PC-9 (cell line): ENCODE measurements around the gene RPTOR. TPM values are rescaled to one million over a fixed set of nuclear protein-coding genes. Genes with fewer than 3 reads are reported as not detected.
A peak's percentile ranks its signal among the peaks of the same experiment; 100 is the strongest.

Experiments
- BruUV-seq: library from RNA; stranded (reverse); fragments of 400-500 nt; replicated peaks from 2 replicates; lab custom pipeline; 2021; lab: Mats Ljungman, UMichigan
- CTCF ChIA-PET: fragments of 300-600 bp; sonication (Branson Sonifier 250); formaldehyde crosslinking; loops from one replicate; lab custom pipeline; 2022; ENCODE audit warnings: antibody characterized with exemption; lab: Charles Lee
- POLR2A ChIA-PET: fragments of 300-600 bp; sonication (Branson Sonifier 250); formaldehyde crosslinking; loops from one replicate; lab custom pipeline; 2022; ENCODE audit warnings: antibody characterized with exemption; ENCODE audit not compliant: unreplicated experiment; lab: Charles Lee
- DNase-seq, 2 experiments: peaks; one replicate each; pipeline versions ENCODE4 v3.0.0 to v3.0.0-alpha.2; 2015 to 2022; ENCODE audit warnings: mixed read lengths in 1 of 2
- H2AFZ ChIP-seq: fragments of 200-600 bp; sonication (generic); 2 replicates; pipeline ENCODE4 v1.8.1; 2017; ENCODE audit warnings: antibody characterized with exemption
- H3F3A ChIP-seq: fragments of 200-600 bp; sonication (generic); 2 replicates; pipeline ENCODE4 v1.8.1; 2017; ENCODE audit warnings: antibody characterized with exemption, mild to moderate bottlenecking, low read depth; ENCODE audit not compliant: insufficient read depth
- H3K27ac ChIP-seq: fragments of 200-600 bp; sonication (generic); 2 replicates; pipeline ENCODE4 v1.6.1; 2016; ENCODE audit warnings: mixed run types
- H3K27me3 ChIP-seq: fragments of 200-600 bp; sonication (generic); 2 replicates; pipeline ENCODE4 v1.6.1; 2016; ENCODE audit warnings: low read depth, mixed run types; ENCODE audit not compliant: insufficient read depth
- H3K36me3 ChIP-seq: fragments of 200-600 bp; sonication (generic); 2 replicates; pipeline ENCODE4 v1.6.1; 2016; ENCODE audit warnings: low read depth, mixed run types
- H3K4me1 ChIP-seq: fragments of 200-600 bp; sonication (generic); replicated peaks from 2 replicates; pipeline ENCODE4 v1.6.1; 2016; ENCODE audit warnings: mixed run types; ENCODE audit not compliant: insufficient read depth
- H3K4me2 ChIP-seq: fragments of 200-600 bp; sonication (generic); 2 replicates; pipeline ENCODE4 v1.6.1; 2017; ENCODE audit warnings: mixed run types
- H3K4me3 ChIP-seq: fragments of 200-600 bp; sonication (generic); 2 replicates; pipeline ENCODE4 v1.6.1; 2016; ENCODE audit warnings: mixed run types
- H3K79me2 ChIP-seq: fragments of 200-600 bp; sonication (generic); 2 replicates; pipeline ENCODE4 v1.6.1; 2017; ENCODE audit warnings: low read depth, mixed run types
- H3K9me2 ChIP-seq: fragments of 200-600 bp; sonication (generic); 2 replicates; pipeline ENCODE4 v1.8.1; 2017; ENCODE audit warnings: mild to moderate bottlenecking; ENCODE audit not compliant: insufficient read depth
- H3K9me3 ChIP-seq: fragments of 200-600 bp; sonication (generic); 2 replicates; pipeline ENCODE4 v1.8.1; 2016; ENCODE audit warnings: low read depth; ENCODE audit not compliant: insufficient read depth
- H4K20me1 ChIP-seq: fragments of 200-600 bp; sonication (generic); 2 replicates; pipeline ENCODE4 v1.8.1; 2017; ENCODE audit not compliant: insufficient read depth
- CTCF ChIP-seq: fragments of 200-600 bp; sonication (generic); conservative IDR thresholded peaks from 2 replicates; pipeline ENCODE4 v1.6.1; 2017; ENCODE audit warnings: mixed run types, antibody characterized with exemption, mild to moderate bottlenecking, moderate library complexity
- EZH2 ChIP-seq: fragments of 200-600 bp; sonication (generic); IDR thresholded peaks from 2 replicates; pipeline ENCODE4 v1.8.0; 2017; ENCODE audit warnings: antibody characterized with exemption, low read depth
- intact Hi-C: fragments of 100-400 bp; cut with micrococcal nuclease; formaldehyde crosslinking; loops from one replicate; pipeline ENCODE4 v1.10.0; 2022; ENCODE audit not compliant: unreplicated experiment
- total RNA-seq: library from RNA; stranded (reverse); gene quantifications from 2 replicates; pipeline ENCODE4 v1.2.3, GENCODE V29; 2021

Gene RPTOR
- total RNA-seq, 1 experiment from 2014 or later = 50.8 TPM

GRCh38 chr17:80959330-80960036 is 414.8 kb downstream of the RPTOR start:
- TF ChIP-seq EZH2 (no peak), CTCF (no peak)
- no TSS peak for BruUV-seq

GRCh38 chr17:80960037-80960796 is 415.6 kb downstream of the RPTOR start:
- no TSS peak for BruUV-seq
- TF ChIP-seq EZH2 = no peak
- no peak for TF ChIP-seq CTCF
- Histone ChIP-seq H3F3A (no peaks in the 10 kb centered on the region), H3K27ac (no peak overlapping the region), H3K9me2 (no peaks in the 10 kb centered on the region), H3K79me2 (no peaks in the 10 kb centered on the region), H3K36me3 (no peaks in the 10 kb centered on the region), H2AFZ (no peak overlapping the region), H3K4me3 (no peak overlapping the region), H3K4me2 (no peak overlapping the region), H3K27me3 (no peaks in the 10 kb centered on the region), H4K20me1 (no peaks in the 10 kb centered on the region), H3K9me3 (no peaks in the 10 kb centered on the region), H3K4me1 (no peaks in the 10 kb centered on the region)
- DNase-seq = no peak
- ChIA-PET CTCF (no interaction called here), POLR2A (no interaction called here)
- intact Hi-C loops = no loop called here

More at GRCh38 chr17:80959330-80960036, 414.8 kb downstream of the RPTOR start:
- ChIA-PET POLR2A (no interaction called here), CTCF (no interaction called here)
- Histone ChIP-seq H3F3A (no peaks in the 10 kb centered on the region), H3K36me3 (no peaks in the 10 kb centered on the region), H3K9me2 (no peaks in the 10 kb centered on the region), H3K27ac (no peak overlapping the region), H3K27me3 (no peaks in the 10 kb centered on the region), H4K20me1 (no peaks in the 10 kb centered on the region), H3K4me1 (no peaks in the 10 kb centered on the region), H3K79me2 (no peaks in the 10 kb centered on the region), H3K4me2 (no peak overlapping the region), H2AFZ (no peak overlapping the region), H3K9me3 (no peaks in the 10 kb centered on the region), H3K4me3 (no peak overlapping the region)
- intact Hi-C loops = no loop called here
- peak in 1 of 2 experiments; percentile 51 for DNase-seq

GRCh38 chr17:80960797-80961452 is 416.3 kb downstream of the RPTOR start:
- Histone ChIP-seq H3K4me3 (no peak overlapping the region), H3K36me3 (no peaks in the 10 kb centered on the region), H2AFZ (no peak overlapping the region), H3K9me2 (no peaks in the 10 kb centered on the region), H3K79me2 (no peaks in the 10 kb centered on the region), H3K4me2 (no peak overlapping the region), H3K27me3 (no peaks in the 10 kb centered on the region), H3F3A (no peaks in the 10 kb centered on the region), H4K20me1 (no peaks in the 10 kb centered on the region), H3K9me3 (no peaks in the 10 kb centered on the region), H3K27ac (no peak overlapping the region), H3K4me1 (no peaks in the 10 kb centered on the region)
- intact Hi-C loops = no loop called here
- ChIA-PET CTCF (no interaction called here), POLR2A (no interaction called here)
- no peak for DNase-seq
- no peak for TF ChIP-seq CTCF
- TF ChIP-seq EZH2 = no peak
- no TSS peak for BruUV-seq
